Adrenal gland (tissue), 12 donors: ENCODE measurements around the gene HMGA1. TPM values are rescaled to one million over a fixed set of nuclear protein-coding genes. Genes with fewer than 3 reads are reported as not detected.

Experiments
- DNase-seq, 7 donors: peaks; one replicate each; pipeline ENCODE4 v3.0.0-alpha.2; 2019 to 2020
- H3K27ac ChIP-seq, 5 donors: fragments of 200-600 bp; sonication (generic) in 4 of 5; 1 replicate in 3 of 5; 2 replicates in 2 of 5; pipeline versions ENCODE4 v1.5.1 to v1.8.0; 2016 to 2020; ENCODE audit warnings: mild to moderate bottlenecking in 1 of 5
- H3K27me3 ChIP-seq: fragments of 200-600 bp; 2 replicates; pipeline ENCODE4 v1.8.0; 2021
- H3K36me3 ChIP-seq, 2 donors: fragments of 200-600 bp; replicated peaks in 1 of 2; 1 replicate in 1 of 2; 2 replicates in 1 of 2; pipeline versions ENCODE4 v1.5.1 to v1.8.0; 2018 to 2022
- H3K4me1 ChIP-seq, 2 donors: fragments of 200-600 bp; replicated peaks in 1 of 2; 1 replicate in 1 of 2; 2 replicates in 1 of 2; pipeline versions ENCODE4 v1.5.1 to v1.8.0; 2018 to 2021
- H3K4me3 ChIP-seq, 4 donors: fragments of 200-600 bp; sonication (generic) in 3 of 4; one replicate each; pipeline ENCODE4 v1.5.1; 2016 to 2018
- H3K9me3 ChIP-seq, 3 donors: fragments of 200-600 bp; sonication (generic) in 1 of 3; replicated peaks in 1 of 3; 1 replicate in 2 of 3; 2 replicates in 1 of 3; pipeline versions ENCODE4 v1.5.1 to v1.8.0; 2016 to 2021
- CTCF ChIP-seq, 6 experiments: fragments of 450-650 bp in 4 of 6; fragments of 200-600 bp in 2 of 6; sonication (generic) in 1 of 6; IDR thresholded peaks; 1 replicate in 5 of 6; 2 replicates in 1 of 6; pipeline versions ENCODE4 v1.5.1 to v1.8.0; 2016 to 2021; ENCODE audit warnings: antibody characterized with exemption in 6 of 6, mild to moderate bottlenecking in 2 of 6, moderate library complexity in 1 of 6
- POLR2A ChIP-seq, 2 donors: fragments of 450-650 bp; IDR thresholded peaks; one replicate each; pipeline ENCODE4 v1.6.1; 2017; ENCODE audit warnings: antibody characterized with exemption in 2 of 2, mild to moderate bottlenecking in 2 of 2, moderate library complexity in 1 of 2
- WGBS, 4 donors: extraction: QIAGEN DNeasy Blood & Tissue Kit in 2 of 4; methylation state at CpG; one replicate each; pipeline versions ENCODE4 v1.1.5 to v1.1.7; 2013 to 2017; 5-methylcytosine and 5-hydroxymethylcytosine counted together
- intact Hi-C, 2 donors: fragments of 100-400 bp; cut with DNase I; formaldehyde crosslinking; loops; one replicate each; pipeline versions ENCODE4 v1.14.1 to v1.15.0; 2022 to 2023
- polyA plus RNA-seq, 3 donors: library from polyadenylated mRNA; stranded (reverse); fragments of 200-250 nt in 2 of 3; fragments of 350-450 nt in 1 of 3; fragmentation: Illumina TruSeq in 1 of 3; extraction: RNeasy Lipid Tissue Mini Kit (QIAGEN cat#74804) in 1 of 3; gene quantifications; one replicate each; pipeline ENCODE4 v1.2.3, GENCODE V29; 2013 to 2014
- total RNA-seq, 9 donors: library from RNA; depleted of rRNA in 4 of 9; stranded (reverse); fragments of >200 nt in 4 of 9; fragments of 120-200 nt in 1 of 9; fragmentation: NEBNext Ultra II Directional in 1 of 9; extraction: Animal tissue kit (Norgen Biotek cat#: 25700) in 1 of 9; gene quantifications; one replicate each; pipeline versions ENCODE4 v1.1.0 to v1.2.4, GENCODE V29; 2013 to 2023
- donor health status: healthy with polysubstance abuse.
- donor health status: Bipolar disorder and iron deficiency.
- donor health status: DM: yes; HTN: yes; CAD: no.
- donor health status: DM: no; HTN: no; CAD: no.
- donor health status: DM: no; HTN: no; CAD: no.
- donor health status: DM: yes; HTN: yes; CAD: no.

HMGA1 gene
- total and polyA plus RNA-seq, 12 donors, result 3.6 to 27.0 (median 11.8) TPM

GRCh38 chr6:34223956-34224940, 12.4 kb upstream of the HMGA1 start:
- DNase-seq, result peak; percentile 93 to 96 (median 95)
- intact Hi-C loops, result no loop called here
- no peaks in the 10 kb centered on the region for H3K9me3 ChIP-seq
- H3K4me3 ChIP-seq, result peak overlapping the region in 3 of 4 donors; percentile 33 to 64 (median 42)
- TF ChIP-seq POLR2A (IDR thresholded peaks at IDR 0.05) (peak; percentile 24 to 79), CTCF (IDR thresholded peaks at IDR 0.05) (no peak)
- H3K4me1 ChIP-seq, result peaks cover 6 to 11% of the 10 kb centered on the region in 2 donors
- 2 to 4% (median 2%) methylated on average over 18 to 55 of the region's 55 CpGs for WGBS, 4 donors
- H3K27ac ChIP-seq, result peak overlapping the region in 4 of 5 donors; percentile 84 to 91 (median 86)
- H3K36me3 ChIP-seq, result no peaks in the 10 kb centered on the region
- no peaks in the 10 kb centered on the region for H3K27me3 ChIP-seq

- Histone ChIP-seq H3K9me3 (no peaks in the 10 kb centered on the region), H3K36me3 (no peaks in the 10 kb centered on the region), H3K4me1 (peaks cover 6 to 11% of the 10 kb centered on the region in 2 donors), H3K27me3 (no peaks in the 10 kb centered on the region), H3K27ac (no peak overlapping the region), H3K4me3 (no peak overlapping the region)
- 84 to 93% (median 90%) methylated on average over 3 to 5 of the region's 5 CpGs for WGBS, 4 donors
- intact Hi-C loops, result no loop called here
- TF ChIP-seq CTCF (IDR thresholded peaks at IDR 0.05) (no peak), POLR2A (IDR thresholded peaks at IDR 0.05) (no peak)
- no peak for DNase-seq
Measured at GRCh38 chr6:34225551-34225950, 11.1 kb upstream of the HMGA1 start.

- DNase-seq, result no peak
- no peaks in the 10 kb centered on the region for H3K27me3 ChIP-seq
- WGBS, 4 donors, result 80 to 90% (median 82%) methylated on average over 7 of the region's 7 CpGs
- H3K4me3 ChIP-seq, result no peak overlapping the region
- no peaks in the 10 kb centered on the region for H3K9me3 ChIP-seq
- H3K36me3 ChIP-seq, result no peaks in the 10 kb centered on the region
- TF ChIP-seq POLR2A (IDR thresholded peaks at IDR 0.05) (no peak), CTCF (IDR thresholded peaks at IDR 0.05) (no peak)
- no peak overlapping the region for H3K27ac ChIP-seq
- peaks cover 6 to 11% of the 10 kb centered on the region in 2 donors for H3K4me1 ChIP-seq
- intact Hi-C loops, result no loop called here
Measured at GRCh38 chr6:34226066-34226465, 10.6 kb upstream of the HMGA1 start.

GRCh38 chr6:34226731-34227586, 9.7 kb upstream of the HMGA1 start:
- TF ChIP-seq POLR2A (IDR thresholded peaks at IDR 0.05) (no peak), CTCF (IDR thresholded peaks at IDR 0.05) (no peak)
- 88 to 94% (median 90%) methylated on average over 10 to 15 of the region's 15 CpGs for WGBS, 4 donors

More at GRCh38 chr6:34226731-34227586, 9.7 kb upstream of the HMGA1 start:
- Histone ChIP-seq H3K27ac (no peak overlapping the region), H3K9me3 (no peaks in the 10 kb centered on the region), H3K36me3 (no peaks in the 10 kb centered on the region), H3K27me3 (no peaks in the 10 kb centered on the region), H3K4me1 (peaks cover 6 to 11% of the 10 kb centered on the region in 2 donors), H3K4me3 (no peak overlapping the region)
- DNase-seq, result no peak
- intact Hi-C loops, result no loop called here
